ENCODE results near the gene NEO1.

NEO1 gene

GRCh38 chr15:73010154-73011152 lies 41.8 kb upstream of the NEO1 start:
- Histone ChIP-seq H3K27me3 (ENCODE audit: low read length) (no peaks in the 10 kb centered on the region), H3K4me3 (ENCODE audit: insufficient read depth, low read length, poor library complexity, severe bottlenecking) (no peak overlapping the region), H2AFZ (ENCODE audit: low read depth, low read length, severe bottlenecking) (no peak overlapping the region), H3K27ac (ENCODE audit: low read depth, low read length) (no peak overlapping the region), H3K9ac (ENCODE audit: low read length) (no peak overlapping the region), H3F3A (ENCODE audit: insufficient read depth) (no peaks in the 10 kb centered on the region), H3K4me2 (ENCODE audit: low read depth, low read length, poor library complexity, severe bottlenecking) (no peak overlapping the region), H3K9me3 (ENCODE audit: insufficient read depth, low read length) (no peaks in the 10 kb centered on the region), H3K9me2 (replicated peaks; ENCODE audit: insufficient read depth, low read length) (no peaks in the 10 kb centered on the region), H4K20me1 (ENCODE audit: low read depth, low read length) (no peaks in the 10 kb centered on the region), H3K36me3 (ENCODE audit: low read length) (no peaks in the 10 kb centered on the region), H3K79me2 (ENCODE audit: insufficient read depth, low read length) (no peaks in the 10 kb centered on the region)
- no peak for TF ChIP-seq CTCF (IDR thresholded peaks at IDR 0.05; ENCODE audit: insufficient read depth, low read length, poor library complexity, severe bottlenecking)
- TF ChIP-seq EZH2phosphoT487 (conservative IDR thresholded peaks at IDR 0.05; ENCODE audit: low read length): no peak

- no peaks in the 10 kb centered on the region for H3K27me3 ChIP-seq (ENCODE audit: low read length)
- no peaks in the 10 kb centered on the region for H3K9me2 ChIP-seq (replicated peaks; ENCODE audit: insufficient read depth, low read length)
- H3K4me2 ChIP-seq (ENCODE audit: low read depth, low read length, poor library complexity, severe bottlenecking): no peak overlapping the region
- no peak overlapping the region for H3K4me3 ChIP-seq (ENCODE audit: insufficient read depth, low read length, poor library complexity, severe bottlenecking)
- no peaks in the 10 kb centered on the region for H3K36me3 ChIP-seq (ENCODE audit: low read length)
- H4K20me1 ChIP-seq (ENCODE audit: low read depth, low read length): no peaks in the 10 kb centered on the region
- H3K79me2 ChIP-seq (ENCODE audit: insufficient read depth, low read length): no peaks in the 10 kb centered on the region
- no peak for TF ChIP-seq CTCF (IDR thresholded peaks at IDR 0.05; ENCODE audit: insufficient read depth, low read length, poor library complexity, severe bottlenecking)
- no peak for TF ChIP-seq EZH2phosphoT487 (conservative IDR thresholded peaks at IDR 0.05; ENCODE audit: low read length)
- H3F3A ChIP-seq (ENCODE audit: insufficient read depth): no peaks in the 10 kb centered on the region
- H3K27ac ChIP-seq (ENCODE audit: low read depth, low read length): no peak overlapping the region
- no peak overlapping the region for H2AFZ ChIP-seq (ENCODE audit: low read depth, low read length, severe bottlenecking)
- no peaks in the 10 kb centered on the region for H3K9me3 ChIP-seq (ENCODE audit: insufficient read depth, low read length)
- H3K9ac ChIP-seq (ENCODE audit: low read length): no peak overlapping the region
These were observed 37.4 kb upstream of the NEO1 start for GRCh38 chr15:73014904-73015303.

- H3K27me3 ChIP-seq (ENCODE audit: low read length): no peaks in the 10 kb centered on the region
- no peaks in the 10 kb centered on the region for H3K79me2 ChIP-seq (ENCODE audit: insufficient read depth, low read length)
- no peak overlapping the region for H3K9ac ChIP-seq (ENCODE audit: low read length)
- H3K36me3 ChIP-seq (ENCODE audit: low read length): no peaks in the 10 kb centered on the region
- no peak overlapping the region for H2AFZ ChIP-seq (ENCODE audit: low read depth, low read length, severe bottlenecking)
- H3K4me3 ChIP-seq (ENCODE audit: insufficient read depth, low read length, poor library complexity, severe bottlenecking): no peak overlapping the region
- H4K20me1 ChIP-seq (ENCODE audit: low read depth, low read length): no peaks in the 10 kb centered on the region
- H3K9me2 ChIP-seq (replicated peaks; ENCODE audit: insufficient read depth, low read length): no peaks in the 10 kb centered on the region
- H3K27ac ChIP-seq (ENCODE audit: low read depth, low read length): no peak overlapping the region
- no peak for TF ChIP-seq EZH2phosphoT487 (conservative IDR thresholded peaks at IDR 0.05; ENCODE audit: low read length)
- no peak for TF ChIP-seq CTCF (IDR thresholded peaks at IDR 0.05; ENCODE audit: insufficient read depth, low read length, poor library complexity, severe bottlenecking)
- no peaks in the 10 kb centered on the region for H3K9me3 ChIP-seq (ENCODE audit: insufficient read depth, low read length)
- H3F3A ChIP-seq (ENCODE audit: insufficient read depth): no peaks in the 10 kb centered on the region
- no peak overlapping the region for H3K4me2 ChIP-seq (ENCODE audit: low read depth, low read length, poor library complexity, severe bottlenecking)
These were observed 36.8 kb upstream of the NEO1 start for GRCh38 chr15:73015493-73015892.
